H1 (cell line): Measurements from ENCODE around the gene LHFPL3. TPM values are rescaled to one million over a fixed set of nuclear protein-coding genes. Genes with fewer than 3 reads are reported as not detected.

Experiments
- CTCF ChIA-PET: fragments of 300-600 bp; sonication (Branson Sonifier 250); formaldehyde crosslinking; loops from one replicate; lab custom pipeline; 2021; ENCODE audit not compliant: partially characterized antibody; lab: Charles Lee
- POLR2A ChIA-PET: fragments of 300-600 bp; sonication (Branson Sonifier 250); formaldehyde crosslinking; loops from one replicate; lab custom pipeline; 2021; ENCODE audit warnings: inconsistent platforms; ENCODE audit not compliant: partially characterized antibody; lab: Charles Lee
- DNase-seq, 2 experiments: peaks; one replicate each; pipeline versions ENCODE4 v3.0.0 to v3.0.0-alpha.2; 2010 to 2022; ENCODE audit warnings: low spot score in 2 of 2, low read depth in 1 of 2, mixed read lengths in 1 of 2
- FAIRE-seq: peaks from 2 replicates; lab custom pipeline; 2011; peaks lifted over from hg19 to GRCh38; lab: Jason Lieb, UNC
- H2AFZ ChIP-seq: 2 replicates; pipeline ENCODE4 v1.8.1; 2012; ENCODE audit warnings: low read length, inconsistent platforms
- H2AK5ac ChIP-seq: 2 replicates; pipeline ENCODE4 v1.6.1; 2013; ENCODE audit warnings: low read depth, low read length
- H2BK120ac ChIP-seq: replicated peaks from 2 replicates; pipeline ENCODE3; 2013; ENCODE audit warnings: low read depth, low read length, inconsistent platforms
- H2BK12ac ChIP-seq: 2 replicates; pipeline ENCODE4 v1.6.1; 2013; ENCODE audit warnings: low read depth, low read length
- H2BK15ac ChIP-seq: 2 replicates; pipeline ENCODE4 v1.6.1; 2013; ENCODE audit warnings: low read length
- H2BK20ac ChIP-seq: 2 replicates; pipeline ENCODE4 v1.6.1; 2013; ENCODE audit warnings: low read length
- H2BK5ac ChIP-seq: 2 replicates; pipeline ENCODE4 v1.6.1; 2013; ENCODE audit warnings: low read depth, low read length
- H3K14ac ChIP-seq: 2 replicates; pipeline ENCODE4 v1.6.1; 2013; ENCODE audit warnings: inconsistent platforms; ENCODE audit not compliant: insufficient read length
- H3K18ac ChIP-seq: 2 replicates; pipeline ENCODE4 v1.6.1; 2013; ENCODE audit warnings: low read length; ENCODE audit errors: extremely low read depth
- H3K23ac ChIP-seq: 2 replicates; pipeline ENCODE4 v1.6.1; 2013; ENCODE audit warnings: inconsistent platforms; ENCODE audit not compliant: insufficient read length
- H3K23me2 ChIP-seq: 2 replicates; pipeline ENCODE4 v1.6.1; 2013; ENCODE audit warnings: low read depth, low read length
- H3K27ac ChIP-seq: 2 replicates; pipeline ENCODE4 v1.6.1; 2011; ENCODE audit warnings: low read depth, low read length, inconsistent platforms
- H3K27me3 ChIP-seq, 4 experiments: replicated peaks in 1 of 4; 1 replicate in 1 of 4; 2 replicates in 3 of 4; pipeline versions ENCODE4 v1.6.1 to v1.8.1; 2011 to 2013; ENCODE audit warnings: low read length in 3 of 4, mild to moderate bottlenecking in 3 of 4, inconsistent platforms in 2 of 4, mixed read lengths in 2 of 4, moderate library complexity in 1 of 4; ENCODE audit not compliant: control insufficient read depth in 3 of 4, insufficient read depth in 3 of 4; ENCODE audit errors: extremely low read depth in 1 of 4
- H3K36me3 ChIP-seq, 4 experiments: 2 replicates each; pipeline versions ENCODE4 v1.6.1 to v1.8.1; 2011 to 2013; ENCODE audit warnings: mild to moderate bottlenecking in 4 of 4, low read length in 3 of 4, moderate library complexity in 2 of 4, control low read depth in 1 of 4, inconsistent platforms in 1 of 4; ENCODE audit not compliant: insufficient read depth in 4 of 4, control insufficient read depth in 2 of 4
- H3K4ac ChIP-seq: replicated peaks from 2 replicates; pipeline ENCODE3; 2013; ENCODE audit warnings: low read length, low read depth, mixed read lengths, inconsistent platforms; ENCODE audit not compliant: insufficient read length
- H3K4me1 ChIP-seq, 4 experiments: replicated peaks in 1 of 4; 1 replicate in 1 of 4; 2 replicates in 3 of 4; pipeline versions ENCODE4 v1.6.1 to v1.8.1; 2011 to 2013; ENCODE audit warnings: low read length in 3 of 4, inconsistent platforms in 2 of 4, mixed read lengths in 1 of 4; ENCODE audit not compliant: insufficient read depth in 4 of 4, control insufficient read depth in 3 of 4
- H3K4me2 ChIP-seq, 2 experiments: 2 replicates each; pipeline versions ENCODE4 v1.6.1 to v1.8.1; 2011 to 2013; ENCODE audit warnings: low read depth in 2 of 2, low read length in 2 of 2, control low read depth in 1 of 2, inconsistent platforms in 1 of 2, mild to moderate bottlenecking in 1 of 2; ENCODE audit not compliant: insufficient read depth in 1 of 2
- H3K4me3 ChIP-seq, 4 experiments: fragments of 200-600, 300-600 bp in 1 of 4; sonication (generic), shearing (Covaris generic), sonication (Bioruptor Twin) in 1 of 4; 2 replicates each; pipeline versions ENCODE4 v1.5.1 to v1.8.1; 2011 to 2016; ENCODE audit warnings: low read length in 4 of 4, low read depth in 3 of 4, control low read depth in 2 of 4, inconsistent platforms in 2 of 4, mild to moderate bottlenecking in 2 of 4, mixed read lengths in 1 of 4, moderate library complexity in 1 of 4; ENCODE audit not compliant: insufficient read depth in 2 of 4; ENCODE audit errors: extremely low read depth in 1 of 4
- H3K56ac ChIP-seq: replicated peaks from 2 replicates; pipeline ENCODE3; 2013; ENCODE audit warnings: low read depth, mild to moderate bottlenecking, mixed read lengths, low read length, inconsistent platforms; ENCODE audit not compliant: insufficient read length
- H3K79me1 ChIP-seq: 2 replicates; pipeline ENCODE4 v1.6.1; 2013; ENCODE audit warnings: low read depth, low read length, control low read depth
- H3K79me2 ChIP-seq, 2 experiments: 2 replicates each; pipeline versions ENCODE4 v1.6.1 to v1.8.1; 2012 to 2013; ENCODE audit warnings: low read length in 2 of 2, mild to moderate bottlenecking in 2 of 2, inconsistent platforms in 1 of 2; ENCODE audit not compliant: insufficient read depth in 2 of 2, control insufficient read depth in 1 of 2
- H3K9ac ChIP-seq, 4 experiments: replicated peaks in 1 of 4; 1 replicate in 1 of 4; 2 replicates in 3 of 4; pipeline versions ENCODE4 v1.6.1 to v1.8.1; 2011 to 2013; ENCODE audit warnings: low read depth in 3 of 4, low read length in 3 of 4, control low read depth in 2 of 4, mild to moderate bottlenecking in 2 of 4, moderate library complexity in 2 of 4, inconsistent platforms in 1 of 4; ENCODE audit errors: extremely low read depth in 1 of 4
- H3K9me3 ChIP-seq, 2 experiments: 2 replicates each; pipeline versions ENCODE4 v1.6.1 to v1.8.1; 2012 to 2013; ENCODE audit warnings: mild to moderate bottlenecking in 2 of 2, moderate library complexity in 2 of 2, control low read depth in 1 of 2, inconsistent platforms in 1 of 2, low read depth in 1 of 2, low read length in 1 of 2, mixed read lengths in 1 of 2; ENCODE audit not compliant: insufficient read depth in 2 of 2
- H4K20me1 ChIP-seq, 2 experiments: replicated peaks in 1 of 2; 2 replicates each; pipeline versions ENCODE3 to v1.8.1; 2011 to 2013; ENCODE audit warnings: inconsistent platforms in 2 of 2, low read length in 2 of 2, mild to moderate bottlenecking in 1 of 2; ENCODE audit not compliant: insufficient read depth in 2 of 2, control insufficient read depth in 1 of 2
- H4K5ac ChIP-seq: 2 replicates; pipeline ENCODE4 v1.6.1; 2013; ENCODE audit warnings: low read length, low read depth, mixed read lengths, inconsistent platforms; ENCODE audit not compliant: insufficient read length
- H4K8ac ChIP-seq: 2 replicates; pipeline ENCODE4 v1.8.0; 2013; ENCODE audit warnings: mild to moderate bottlenecking, moderate library complexity, low read length, inconsistent platforms; ENCODE audit not compliant: insufficient read depth; ENCODE audit errors: extremely low read depth
- H4K91ac ChIP-seq: replicated peaks from 2 replicates; pipeline ENCODE3; 2013; ENCODE audit warnings: low read length, mixed read lengths, inconsistent platforms; ENCODE audit not compliant: insufficient read length
- EGR1 ChIP-seq: IDR thresholded peaks from 2 replicates; pipeline ENCODE4 v1.6.1; 2011; ENCODE audit warnings: low read depth, low read length, borderline replicate concordance
- WGBS, 2 experiments: shearing (Covaris generic) in 1 of 2; methylation state at CpG; one replicate each; pipeline versions ENCODE4 v1.1.6 to v1.1.7; 2013 to 2015; ENCODE audit warnings: low lambda C conversion rate in 2 of 2, mixed read lengths in 2 of 2, inconsistent platforms in 1 of 2, low coverage in 1 of 2, missing lambda C conversion rate in 1 of 2; ENCODE audit not compliant: insufficient replicate concordance in 2 of 2, insufficient coverage in 1 of 2, insufficient read length in 1 of 2; ENCODE audit errors: extremely low coverage in 1 of 2, missing lambda C conversion rate in 1 of 2; 5-methylcytosine and 5-hydroxymethylcytosine counted together
- polyA plus RNA-seq, 7 experiments: library from polyadenylated mRNA; depleted of rRNA in 3 of 7; stranded (reverse) in 5 of 7; unstranded in 2 of 7; fragments of >200 nt in 5 of 7; fragments of 200-250 nt in 2 of 7; gene quantifications; 1 replicate in 5 of 7; 2 replicates in 1 of 7; 4 replicates in 1 of 7; pipeline versions ENCODE4 v1.2.1 to v1.2.3, GENCODE V29; 2011 to 2013; ENCODE audit warnings: missing spikeins in 2 of 7, mixed read lengths in 2 of 7
- total RNA-seq: library from RNA; stranded (reverse); fragmentation: NEBNext Ultra II Directional; extraction: Animal tissue kit (Norgen Biotek cat#: 25700); gene quantifications from 2 replicates; pipeline ENCODE4 v1.2.1, GENCODE V29; 2021
- TF ChIP-seq, protein P1 (sequence below): IDR thresholded peaks from 2 replicates; pipeline ENCODE4 v1.6.1; 2011; ENCODE audit warnings: low read length, improper control_type of control experiment

LHFPL3 gene
- total and polyA plus RNA-seq, 2 of the 8 experiments (the other 6 are each of a cell fraction or from before 2014, with no cell fraction given) = 0.24 to 0.50 TPM

DNA sequence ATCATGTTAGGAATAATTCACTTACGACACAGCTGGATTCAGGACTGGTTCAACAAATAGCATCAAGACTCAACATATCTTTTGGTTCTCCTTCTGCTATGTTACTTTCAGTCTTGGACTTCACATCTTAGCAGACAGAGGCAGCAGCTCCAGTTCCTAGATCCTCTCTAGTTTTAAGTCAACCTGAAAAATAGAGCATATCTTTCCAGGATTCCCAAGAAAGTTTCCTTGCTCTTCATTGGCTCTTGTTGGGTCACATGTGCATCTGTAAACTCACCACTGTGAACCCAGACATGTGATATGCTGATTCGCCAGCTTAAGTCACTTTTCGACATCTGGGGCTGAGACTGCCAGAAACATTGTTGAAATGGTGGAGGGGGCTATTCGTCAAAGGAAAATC lies 475.5 kb downstream of the LHFPL3 start:
- no peak for TF ChIP-seq EGR1
- TF ChIP-seq, protein P1, sequence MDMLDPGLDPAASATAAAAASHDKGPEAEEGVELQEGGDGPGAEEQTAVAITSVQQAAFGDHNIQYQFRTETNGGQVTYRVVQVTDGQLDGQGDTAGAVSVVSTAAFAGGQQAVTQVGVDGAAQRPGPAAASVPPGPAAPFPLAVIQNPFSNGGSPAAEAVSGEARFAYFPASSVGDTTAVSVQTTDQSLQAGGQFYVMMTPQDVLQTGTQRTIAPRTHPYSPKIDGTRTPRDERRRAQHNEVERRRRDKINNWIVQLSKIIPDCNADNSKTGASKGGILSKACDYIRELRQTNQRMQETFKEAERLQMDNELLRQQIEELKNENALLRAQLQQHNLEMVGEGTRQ = 0 out of 2 replicates have a peak, but pooled peaks have one; percentile 6
- Histone ChIP-seq H2BK20ac (no peak overlapping the region), H3K9ac (no peak overlapping the region), H2BK120ac (no peak overlapping the region), H3K4me2 (no peak overlapping the region), H3K9me3 (no peaks in the 10 kb centered on the region), H4K5ac (no peak overlapping the region), H3K79me2 (no peaks in the 10 kb centered on the region), H2BK12ac (no peak overlapping the region), H2BK15ac (no peak overlapping the region), H3K4me1 (no peaks in the 10 kb centered on the region), H3K4me3 (no peak overlapping the region), H2BK5ac (no peak overlapping the region), H3K79me1 (no peaks in the 10 kb centered on the region), H3K56ac (no peak overlapping the region), H3K4ac (no peak overlapping the region), H3K14ac (no peak overlapping the region), H3K27me3 (no peaks in the 10 kb centered on the region), H3K18ac (no peak overlapping the region), H3K23ac (no peak overlapping the region), H4K8ac (no peak overlapping the region), H2AFZ (no peak overlapping the region), H3K23me2 (0 out of 2 replicates have a peak, but pooled peaks cover 3% of the 10 kb centered on the region), H2AK5ac (no peak overlapping the region), H3K27ac (no peak overlapping the region), H4K91ac (no peak overlapping the region), H4K20me1 (no peaks in the 10 kb centered on the region), H3K36me3 (no peaks in the 10 kb centered on the region)
- no peak for DNase-seq
- CTCF ChIA-PET = interaction anchor here (1.0 kb wide), 1 partner anchor 44 kb away, joined by 4 read pairs; no protein-coding TSS in a partner anchor
- WGBS, 2 experiments = 84% methylated on average over 4 of the region's 4 CpGs; no CpG with 5 or more reads in 1 of the 2 experiments
- POLR2A ChIA-PET = no interaction called here
- FAIRE-seq = no peak
